ENCODE results near the gene CD74. TPM values are rescaled to one million over a fixed set of nuclear protein-coding genes. Genes with fewer than 3 reads are reported as not detected.
"Not testable (repeated sequence)": the region's sequence is repeated elsewhere in the genome, so short reads cannot be mapped to it uniquely, and the experiment has no call there.

Gene CD74
- polyA plus RNA-seq, 2 of the 4 experiments (the other 2 are of a cell fraction) = not detected

GRCh38 chr5:150454492-150455229, 42.0 kb upstream of the CD74 start (continued):
- no peak for TF ChIP-seq REST (IDR thresholded peaks at IDR 0.05)
- no peak for TF ChIP-seq MAX (IDR thresholded peaks at IDR 0.05)
- TF ChIP-seq USF2 (IDR thresholded peaks at IDR 0.05) = no peak
- no peak for TF ChIP-seq RNF2 (IDR thresholded peaks at IDR 0.05; ENCODE audit: borderline replicate concordance, low read depth)
- no peak for TF ChIP-seq NR3C1 (IDR thresholded peaks at IDR 0.05)
- no peak for TF ChIP-seq ELK1 (IDR thresholded peaks at IDR 0.05; ENCODE audit: low read depth, low read length)
- no peak for TF ChIP-seq MAFK (IDR thresholded peaks at IDR 0.05; ENCODE audit: partially characterized antibody)
- no peak for TF ChIP-seq ZNF302 (CRISPR knock-in tag; IDR thresholded peaks at IDR 0.05)
- TF ChIP-seq HDAC2 (IDR thresholded peaks at IDR 0.05) = no peak

- ATAC-seq; DNase-seq (ENCODE audit: low read depth in 1 of 2, low spot score in 1 of 2); POLR2A ChIA-PET; H3K27ac ChIP-seq; H3K9me3 ChIP-seq; H3K4me3 ChIP-seq; H3K4me2 ChIP-seq; FAIRE-seq; H3K4me1 ChIP-seq: not testable (repeated sequence)
- 82% methylated on average over 8 of the region's 8 CpGs for WGBS (ENCODE audit: missing lambda C conversion rate)
- CTCF ChIA-PET = interaction anchor here (5.1 kb wide), 1 partner anchor 71 kb away, joined by 32 read pairs; no protein-coding TSS in a partner anchor
Observed at GRCh38 chr5:150454027-150454426, 41.3 kb upstream of the CD74 start.

- Histone ChIP-seq H3K4me1 (peaks cover 3% of the 10 kb centered on the region), H3K4me2 (no peak overlapping the region), H3K9me3 (peaks cover 5% of the 10 kb centered on the region; the same call in 2 of the 3 replicates), H3K27ac (no peak overlapping the region), H3K4me3 (no peak overlapping the region)
- WGBS (ENCODE audit: missing lambda C conversion rate) = 93% methylated on average over 4 of the region's 4 CpGs
- POLR2A ChIA-PET = no interaction called here
- ATAC-seq (no peak), FAIRE-seq (no peak), DNase-seq (ENCODE audit: low read depth in 1 of 2, low spot score in 1 of 2) (no peak)
- TF ChIP-seq GATA3 (IDR thresholded peaks at IDR 0.05; ENCODE audit: borderline replicate concordance) (no peak), NR3C1 (IDR thresholded peaks at IDR 0.05) (no peak), HOXA7 (CRISPR knock-in tag; IDR thresholded peaks at IDR 0.05) (no peak), MYC (IDR thresholded peaks at IDR 0.05; ENCODE audit: borderline replicate concordance, low read length) (no peak), FOXS1 (CRISPR knock-in tag; IDR thresholded peaks at IDR 0.05) (no peak), NPAS2 (CRISPR knock-in tag; IDR thresholded peaks at IDR 0.05; ENCODE audit: borderline replicate concordance) (no peak), RFX5 (IDR thresholded peaks at IDR 0.05) (no peak), ZNF302 (CRISPR knock-in tag; IDR thresholded peaks at IDR 0.05) (no peak), SREBF2 (IDR thresholded peaks at IDR 0.05) (no peak), BHLHE40 (IDR thresholded peaks at IDR 0.05; ENCODE audit: low read depth, low read length) (no peak), RCOR1 (IDR thresholded peaks at IDR 0.05; ENCODE audit: low read depth, low read length) (no peak)
- CTCF ChIA-PET = interaction anchor here (0.8 to 5.1 kb wide), 3 partner anchors 72 to 107 kb away, joined by 3 to 32 read pairs (median 8); no protein-coding TSS in a partner anchor
Observed at GRCh38 chr5:150452914-150453313, 40.2 kb upstream of the CD74 start.

Measured in A549 (cell line).